Posterior vena cava (tissue), 2 donors: ENCODE measurements around the gene KLF17. TPM values are rescaled to one million over a fixed set of nuclear protein-coding genes. Genes with fewer than 3 reads are reported as not detected.
"Not testable (repeated sequence)": the region's sequence is repeated elsewhere in the genome, so short reads cannot be mapped to it uniquely, and the experiment has no call there.

Experiments
- DNase-seq: peaks from one replicate; pipeline ENCODE4 v3.0.0-alpha.2; 2020; ENCODE audit warnings: low spot score
- intact Hi-C, 2 donors: fragments of 100-400 bp; cut with DNase I; formaldehyde crosslinking; loops; one replicate each; pipeline versions ENCODE4 v1.14.1 to v1.14.2; 2022 to 2023
- total RNA-seq, 2 donors: library from RNA; stranded (reverse); fragmentation: NEBNext Ultra II Directional; extraction: Animal tissue kit (Norgen Biotek cat#: 25700); gene quantifications; one replicate each; pipeline ENCODE4 v1.2.1, GENCODE V29; 2021
- donor health status: DM: yes; HTN: yes; CAD: no.
- donor health status: DM: yes; HTN: yes; CAD: no.

Gene KLF17
- total RNA-seq, 2 donors from 2014 or later = 0.24 to 0.32 TPM

DNA sequence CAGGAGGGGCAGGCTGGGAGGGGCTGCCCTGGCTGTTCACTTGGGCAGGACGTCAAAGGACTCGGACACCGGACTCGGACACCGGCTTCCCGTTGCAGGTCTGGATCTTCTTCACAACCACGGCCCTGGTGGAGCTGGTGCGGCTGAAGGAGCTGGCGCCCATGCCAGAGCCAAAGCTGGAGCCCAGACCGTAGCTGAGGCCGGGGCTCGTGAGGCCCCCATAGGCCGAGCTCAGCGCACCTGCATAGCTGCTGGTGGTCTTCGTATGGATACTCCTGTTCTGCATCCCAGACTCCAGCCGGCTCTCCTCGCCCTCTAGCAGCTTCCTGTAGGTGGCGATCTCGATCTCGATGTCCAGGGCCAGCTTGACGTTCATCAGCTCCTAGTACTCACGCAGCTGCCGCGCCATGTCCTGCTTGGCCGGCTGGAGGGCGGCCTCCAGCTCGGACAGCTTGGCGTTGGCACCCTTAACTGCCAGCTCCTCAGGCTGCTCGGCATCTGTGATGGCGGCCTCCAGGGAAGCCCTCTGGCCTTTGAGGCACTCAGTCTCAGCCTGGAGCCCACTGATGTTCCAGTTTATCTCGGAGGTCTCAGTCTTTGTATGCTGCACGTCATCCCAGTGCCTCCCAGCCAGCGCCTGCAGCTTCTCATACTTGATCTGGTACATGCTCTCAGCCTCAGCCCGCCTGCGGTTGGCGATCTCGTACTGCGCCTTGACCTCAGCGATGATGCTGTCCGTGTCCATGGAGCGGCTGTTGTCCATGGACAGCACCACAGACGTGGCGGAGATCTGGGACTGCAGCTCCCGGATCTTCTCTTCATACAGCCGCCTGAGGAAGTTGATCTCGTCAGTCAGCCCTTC lies 15.1 kb upstream of the KLF17 start:
- intact Hi-C loops = no loop called here
- DNase-seq = no peak

DNA sequence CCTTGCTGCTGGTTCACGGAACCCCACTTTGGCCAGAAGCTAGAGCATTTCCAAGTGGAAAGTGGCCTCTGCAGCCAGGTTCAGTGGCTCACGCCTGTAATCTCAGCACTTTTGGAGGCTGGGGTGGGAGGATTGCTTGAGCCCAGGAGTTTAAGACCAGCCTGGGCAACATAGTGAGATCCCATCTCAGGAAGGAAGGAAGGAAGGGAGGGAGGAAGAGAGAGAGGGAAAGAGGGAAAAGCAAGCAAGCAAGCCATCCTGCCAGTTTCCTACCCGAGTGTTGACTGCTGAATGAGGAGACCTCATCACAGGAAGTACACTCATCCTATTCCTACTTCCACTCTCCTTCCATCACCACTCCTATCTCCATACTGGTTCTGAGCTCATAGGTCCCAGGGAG lies 12.8 kb upstream of the KLF17 start:
- intact Hi-C loops = no loop called here
- no peak for DNase-seq

DNA sequence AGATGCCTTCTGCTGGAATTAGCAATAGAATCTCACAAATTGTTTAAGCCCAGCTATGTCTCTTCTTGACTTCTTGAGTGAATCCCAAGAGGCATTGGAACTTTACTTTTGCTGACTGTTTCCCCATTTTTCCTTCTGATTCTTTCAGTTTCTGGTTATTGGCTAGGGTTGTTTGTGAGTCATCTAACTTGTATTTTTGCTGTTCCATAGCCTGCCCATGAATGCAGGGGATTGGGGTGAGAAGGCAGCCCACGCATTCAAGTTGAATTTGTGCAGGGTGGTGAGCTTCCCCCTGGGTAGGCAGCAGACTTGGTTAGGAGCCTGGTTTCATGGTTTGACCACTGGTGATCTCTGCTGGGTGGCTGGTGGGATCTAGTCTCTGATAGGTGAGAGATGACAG lies 10.4 kb upstream of the KLF17 start:
- intact Hi-C loops = no loop called here
- DNase-seq = no peak

DNA sequence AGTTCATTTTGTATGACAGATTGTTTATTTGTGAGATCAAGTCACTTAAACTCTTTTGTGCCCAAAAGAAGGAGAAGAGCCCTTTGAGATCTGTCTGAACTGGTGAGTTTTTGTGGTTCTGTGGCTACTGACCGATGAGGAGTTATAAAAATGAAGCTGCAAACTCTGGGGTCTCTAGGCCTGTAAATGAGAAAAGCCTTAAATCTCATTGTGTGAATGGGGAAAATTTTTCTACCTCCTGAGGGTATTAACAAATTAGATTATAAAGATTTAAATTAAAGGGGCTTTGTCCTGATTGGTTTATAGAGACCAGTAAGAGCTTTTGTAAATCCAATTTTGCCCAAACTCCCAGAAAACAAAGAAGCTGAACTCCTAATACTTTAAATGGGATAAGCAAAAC lies 9.7 kb upstream of the KLF17 start:
- intact Hi-C loops = no loop called here
- DNase-seq = no peak

DNA sequence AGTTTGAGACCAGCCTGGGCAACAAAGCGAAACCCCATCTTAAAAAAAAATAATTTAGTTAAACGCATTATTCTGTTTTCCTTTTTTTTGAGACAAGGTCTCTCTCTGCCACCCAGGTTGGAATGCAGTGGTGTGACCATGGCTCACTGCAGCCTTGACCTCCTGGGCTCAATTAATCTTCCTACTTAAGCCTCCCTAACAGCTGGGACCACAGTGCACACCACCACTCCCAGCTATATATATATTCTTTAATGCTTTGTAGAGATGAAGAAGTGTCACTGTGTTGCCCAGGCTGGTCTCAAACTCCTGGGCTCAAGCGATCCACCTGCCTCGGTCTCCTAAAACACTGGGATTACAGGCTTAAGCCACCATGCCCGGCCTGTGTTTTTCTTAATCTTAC lies 7.7 kb upstream of the KLF17 start:
- intact Hi-C loops = no loop called here

GRCh38 chr1:44111861-44112260 lies 6.8 kb upstream of the KLF17 start:
- intact Hi-C loops = no loop called here

More for the DNA sequence above, 7.7 kb upstream of the KLF17 start:
- no peak for DNase-seq

DNA sequence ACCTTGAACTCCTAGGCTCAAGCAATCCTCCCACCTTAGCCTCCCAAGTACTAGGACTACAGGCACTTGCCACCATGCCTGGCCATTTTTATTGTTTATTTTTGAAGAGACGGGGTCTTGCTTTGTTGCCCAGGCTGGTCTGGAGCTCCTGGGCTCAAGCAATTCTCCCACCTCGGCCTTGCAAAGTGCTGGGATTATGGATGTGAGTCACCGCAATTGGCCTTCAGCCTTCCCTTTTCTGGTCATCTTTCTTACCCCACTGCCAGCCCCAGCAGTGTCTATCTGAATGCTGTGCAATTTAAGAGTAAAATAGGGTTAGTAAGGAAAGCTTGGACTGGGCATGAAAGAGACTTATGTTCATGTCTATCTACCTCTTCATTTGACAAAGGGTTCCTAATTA lies 6.1 kb upstream of the KLF17 start:
- intact Hi-C loops = no loop called here
- no peak for DNase-seq

More at GRCh38 chr1:44111861-44112260, 6.8 kb upstream of the KLF17 start:
- no peak for DNase-seq

- no peak for DNase-seq
- intact Hi-C loops = no loop called here
These were observed 5.5 kb upstream of the KLF17 start for GRCh38 chr1:44113095-44113609.

DNA sequence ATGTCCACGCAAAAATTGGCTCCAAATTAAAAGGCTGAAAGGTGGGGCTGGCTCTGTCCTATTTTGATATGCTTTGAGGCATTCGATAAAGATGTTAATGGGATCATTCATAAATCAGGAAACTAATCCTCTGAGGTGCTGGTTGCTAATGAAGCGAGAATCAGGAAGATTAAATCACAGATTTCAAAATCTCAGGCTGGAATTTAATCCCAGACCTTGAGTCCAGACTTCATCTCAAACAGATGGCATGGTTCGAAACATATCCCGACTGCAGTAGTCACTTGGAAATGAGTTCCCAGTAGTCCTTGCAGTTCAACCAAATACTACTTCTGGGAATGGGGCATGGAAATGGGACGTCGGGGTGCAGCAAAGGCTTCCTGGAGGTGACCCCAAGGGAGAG lies 4.5 kb upstream of the KLF17 start:
- DNase-seq = no peak
- intact Hi-C loops = no loop called here

DNA sequence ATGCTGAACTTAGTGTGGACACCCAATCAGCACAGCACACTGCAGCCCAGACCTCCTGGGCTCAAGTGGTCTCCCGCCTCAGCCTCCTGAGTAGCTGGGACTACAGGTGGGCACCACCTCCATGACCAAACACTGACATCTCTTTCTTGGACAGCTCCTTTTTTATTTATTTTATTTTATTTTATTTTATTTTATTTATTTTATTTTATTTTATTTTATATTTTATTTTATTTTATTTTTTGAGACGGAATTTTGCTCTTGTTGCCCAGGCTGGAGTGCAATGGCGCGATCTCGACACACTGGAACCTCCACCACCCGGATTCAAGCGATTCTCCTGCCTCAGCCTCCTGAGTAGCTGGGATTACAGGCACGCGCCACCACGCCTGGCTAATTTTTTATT lies 1.3 kb upstream of the KLF17 start:
- DNase-seq, intact Hi-C loops: not testable (repeated sequence)

DNA sequence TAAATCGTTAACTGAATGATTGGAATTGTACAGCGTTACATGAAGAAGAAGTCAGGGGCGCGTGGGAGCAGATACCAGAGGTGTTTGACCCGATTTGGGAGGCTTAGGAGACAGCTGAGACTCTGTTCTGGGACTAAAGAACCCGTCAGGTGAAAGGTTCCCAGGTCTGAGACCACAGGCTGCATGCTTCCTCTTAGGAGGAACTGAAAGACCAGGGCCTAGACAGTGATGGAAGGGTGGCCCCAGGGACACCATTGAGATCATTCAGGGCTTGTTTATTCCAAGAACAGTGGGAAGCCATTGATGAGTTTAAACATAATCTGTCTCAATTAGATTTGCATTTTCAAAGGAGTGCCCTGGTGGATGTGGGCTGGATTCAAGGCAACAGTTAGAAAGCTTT lies 904 bp downstream of the KLF17 start:
- intact Hi-C loops = no loop called here
- DNase-seq = no peak

DNA sequence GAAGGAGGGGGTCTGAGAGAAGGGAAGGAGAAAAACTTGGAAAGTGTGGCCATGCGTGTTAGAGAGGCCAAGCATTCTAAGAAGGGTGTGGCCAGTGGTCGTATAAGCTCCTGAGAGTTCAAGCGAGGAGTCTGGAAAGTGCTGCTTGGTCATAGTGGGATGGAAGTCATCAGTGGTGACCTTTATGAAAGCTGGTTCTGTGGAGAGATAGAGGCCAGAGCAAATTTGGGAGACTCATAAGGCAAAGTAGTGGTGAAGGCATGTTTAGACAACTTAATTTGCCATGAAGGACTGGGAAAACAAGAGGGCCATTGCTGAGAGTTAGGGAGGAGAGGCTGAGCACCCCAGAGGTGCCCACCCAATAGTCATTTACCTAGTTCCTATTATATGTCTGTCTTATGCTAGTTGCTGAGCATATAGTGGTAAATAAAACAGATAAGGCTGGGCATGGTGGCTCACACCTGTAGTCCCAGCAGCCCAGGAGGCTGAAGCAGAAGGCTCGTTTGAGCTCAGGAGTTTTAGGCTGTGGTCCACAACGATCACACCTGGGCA lies 1.9 kb downstream of the KLF17 start:
- no peak for DNase-seq
- intact Hi-C loops = no loop called here

GRCh38 chr1:44129616-44130500 lies 11.2 kb downstream of the KLF17 start:
- intact Hi-C loops = no loop called here

GRCh38 chr1:44131411-44131810 lies 12.8 kb downstream of the KLF17 start:
- intact Hi-C loops = no loop called here
- no peak for DNase-seq

More at GRCh38 chr1:44129616-44130500, 11.2 kb downstream of the KLF17 start:
- no peak for DNase-seq

- intact Hi-C loops = no loop called here
- no peak for DNase-seq
These were observed 15.7 kb downstream of the KLF17 start for GRCh38 chr1:44134071-44134920.

DNA sequence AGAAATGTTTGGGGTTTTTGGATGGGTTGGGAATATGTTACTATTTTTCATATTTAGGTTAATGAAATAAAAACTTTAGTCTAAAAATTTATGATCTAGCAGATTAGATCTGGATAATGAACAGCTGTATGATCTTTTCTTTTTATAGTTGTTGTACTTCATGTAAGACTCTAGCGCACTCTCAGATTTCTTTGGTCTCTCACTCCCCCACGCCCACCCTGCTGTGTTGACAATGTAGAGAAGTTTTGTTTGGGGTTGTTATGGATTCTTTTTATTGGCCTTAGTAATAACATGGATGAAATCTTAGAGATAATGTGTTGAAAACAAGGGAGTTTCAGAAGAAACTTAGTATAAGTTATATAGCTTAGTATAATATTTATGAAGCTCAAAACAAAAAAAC lies 17.3 kb downstream of the KLF17 start:
- no peak for DNase-seq
- intact Hi-C loops = no loop called here

- intact Hi-C loops = no loop called here
- DNase-seq = no peak
These were observed 19.6 kb downstream of the KLF17 start for GRCh38 chr1:44138239-44138638.

DNA sequence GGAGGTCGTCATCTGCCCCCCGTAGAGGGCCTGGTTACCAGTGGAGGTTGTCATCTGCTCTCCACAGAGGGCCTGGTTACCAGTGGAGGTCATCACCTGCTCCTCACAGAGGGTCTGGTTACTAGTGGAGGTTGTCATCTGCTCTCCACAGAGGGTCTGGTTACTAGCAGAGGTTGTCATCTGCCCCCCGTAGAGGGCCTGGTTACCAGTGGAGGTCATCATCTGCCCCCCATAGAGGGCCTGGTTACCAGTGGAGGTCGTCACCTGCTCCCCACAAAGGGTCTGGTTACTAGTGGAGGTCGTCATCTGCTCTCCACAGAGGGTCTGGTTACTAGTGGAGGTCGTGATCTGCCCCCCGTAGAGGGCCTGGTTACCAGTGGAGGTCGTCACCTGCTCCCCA lies 20.9 kb downstream of the KLF17 start:
- DNase-seq, intact Hi-C loops: not testable (repeated sequence)

- intact Hi-C loops = no loop called here
- DNase-seq = no peak
These were observed 22.9 kb downstream of the KLF17 start, which contains the start of gene KLF18 for GRCh38 chr1:44141531-44141930. Gene KLF18, minus strand, starts transcription at chr1:44141631. Its CDS starts 0 bp downstream, at chr1:44141631.
